Adrenal gland (tissue), 5 donors: Measurements from ENCODE around the gene TNFRSF12A.

ENCODE experiments used
- CTCF ChIP-seq, 6 experiments: fragments of 450-650 bp in 4 of 6; fragments of 200-600 bp in 2 of 6; sonication (generic) in 1 of 6; IDR thresholded peaks; 1 replicate in 5 of 6; 2 replicates in 1 of 6; pipeline versions ENCODE4 v1.5.1 to v1.8.0; 2016 to 2021; ENCODE audit warnings: antibody characterized with exemption in 6 of 6, mild to moderate bottlenecking in 2 of 6, moderate library complexity in 1 of 6
- POLR2A ChIP-seq, 2 donors: fragments of 450-650 bp; IDR thresholded peaks; one replicate each; pipeline ENCODE4 v1.6.1; 2017; ENCODE audit warnings: antibody characterized with exemption in 2 of 2, mild to moderate bottlenecking in 2 of 2, moderate library complexity in 1 of 2
- donor health status: DM: no; HTN: no; CAD: no.

GRCh38 chr16:3044708-3045107, 24.5 kb downstream of the TNFRSF12A start:
- TF ChIP-seq CTCF (IDR thresholded peaks at IDR 0.05), result no peak
- no peak for TF ChIP-seq POLR2A (IDR thresholded peaks at IDR 0.05)
